ENCODE data around the gene CALCOCO1.

The CALCOCO1 gene

GRCh38 chr12:53698948-53699677, 28.1 kb downstream of the CALCOCO1 start:
- no peak for DNase-seq (ENCODE audit: low spot score)
- TF ChIP-seq, protein P1, sequence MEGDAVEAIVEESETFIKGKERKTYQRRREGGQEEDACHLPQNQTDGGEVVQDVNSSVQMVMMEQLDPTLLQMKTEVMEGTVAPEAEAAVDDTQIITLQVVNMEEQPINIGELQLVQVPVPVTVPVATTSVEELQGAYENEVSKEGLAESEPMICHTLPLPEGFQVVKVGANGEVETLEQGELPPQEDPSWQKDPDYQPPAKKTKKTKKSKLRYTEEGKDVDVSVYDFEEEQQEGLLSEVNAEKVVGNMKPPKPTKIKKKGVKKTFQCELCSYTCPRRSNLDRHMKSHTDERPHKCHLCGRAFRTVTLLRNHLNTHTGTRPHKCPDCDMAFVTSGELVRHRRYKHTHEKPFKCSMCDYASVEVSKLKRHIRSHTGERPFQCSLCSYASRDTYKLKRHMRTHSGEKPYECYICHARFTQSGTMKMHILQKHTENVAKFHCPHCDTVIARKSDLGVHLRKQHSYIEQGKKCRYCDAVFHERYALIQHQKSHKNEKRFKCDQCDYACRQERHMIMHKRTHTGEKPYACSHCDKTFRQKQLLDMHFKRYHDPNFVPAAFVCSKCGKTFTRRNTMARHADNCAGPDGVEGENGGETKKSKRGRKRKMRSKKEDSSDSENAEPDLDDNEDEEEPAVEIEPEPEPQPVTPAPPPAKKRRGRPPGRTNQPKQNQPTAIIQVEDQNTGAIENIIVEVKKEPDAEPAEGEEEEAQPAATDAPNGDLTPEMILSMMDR (IDR thresholded peaks at IDR 0.05; ENCODE audit: extremely low read depth, missing control alignments) = no peak

DNA sequence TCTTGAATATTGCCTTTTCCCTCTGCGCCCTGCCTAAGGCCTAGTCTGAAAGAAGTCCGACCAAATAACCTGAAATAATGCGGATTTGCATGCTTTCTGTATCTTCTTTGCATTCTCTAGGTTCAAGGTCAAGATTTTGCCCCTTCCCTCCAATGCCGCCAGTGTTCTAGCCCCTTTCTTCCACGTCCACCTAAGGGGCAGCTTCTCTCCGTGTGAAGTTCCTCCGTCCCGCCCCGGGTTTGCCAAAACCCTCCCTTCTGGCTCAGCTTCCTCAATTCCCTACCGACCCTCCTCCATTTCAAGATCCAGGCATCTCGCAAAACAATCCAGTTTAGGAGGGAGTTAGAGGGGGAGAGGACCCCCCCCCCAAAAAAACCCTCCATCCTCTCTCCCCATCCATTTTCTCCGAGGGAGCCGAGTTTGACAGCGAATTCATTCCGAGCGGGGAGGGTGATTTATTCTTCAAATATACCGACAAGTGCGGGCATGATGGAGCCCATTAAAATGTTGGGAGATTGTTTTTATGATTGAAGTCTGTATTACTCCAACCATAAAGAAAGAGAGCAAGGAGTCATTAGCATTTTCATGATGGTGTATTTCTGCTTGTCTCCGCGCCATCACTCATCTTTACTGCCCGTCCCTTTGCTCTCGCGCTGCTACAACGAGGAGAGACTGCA, 30.5 kb downstream of the CALCOCO1 start:
- TF ChIP-seq, protein P1 (IDR thresholded peaks at IDR 0.05; ENCODE audit: extremely low read depth, missing control alignments) = no peak
- no peak for DNase-seq (ENCODE audit: low spot score)

DNA sequence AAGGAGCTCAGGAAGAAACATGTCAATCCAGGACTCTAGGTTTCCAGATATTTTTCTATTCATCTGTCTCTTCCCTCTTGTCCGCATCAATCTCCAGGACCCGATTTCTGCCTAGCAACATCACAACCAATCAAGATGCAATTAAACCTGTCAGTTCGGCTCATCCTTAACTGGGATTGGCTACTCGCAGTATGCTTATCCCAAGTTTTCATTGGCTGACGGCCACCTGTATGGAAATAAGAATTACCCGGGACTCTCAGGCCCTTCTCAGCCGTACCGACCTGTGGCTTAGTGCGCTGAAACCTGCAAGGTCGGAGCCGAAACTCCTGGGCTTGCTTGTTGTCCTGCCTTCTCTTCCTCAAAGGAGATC, 31.0 kb downstream of the CALCOCO1 start:
- peak; percentile 85 for DNase-seq (ENCODE audit: low spot score)
- TF ChIP-seq, protein P1 (IDR thresholded peaks at IDR 0.05; ENCODE audit: extremely low read depth, missing control alignments) = no peak

DNA sequence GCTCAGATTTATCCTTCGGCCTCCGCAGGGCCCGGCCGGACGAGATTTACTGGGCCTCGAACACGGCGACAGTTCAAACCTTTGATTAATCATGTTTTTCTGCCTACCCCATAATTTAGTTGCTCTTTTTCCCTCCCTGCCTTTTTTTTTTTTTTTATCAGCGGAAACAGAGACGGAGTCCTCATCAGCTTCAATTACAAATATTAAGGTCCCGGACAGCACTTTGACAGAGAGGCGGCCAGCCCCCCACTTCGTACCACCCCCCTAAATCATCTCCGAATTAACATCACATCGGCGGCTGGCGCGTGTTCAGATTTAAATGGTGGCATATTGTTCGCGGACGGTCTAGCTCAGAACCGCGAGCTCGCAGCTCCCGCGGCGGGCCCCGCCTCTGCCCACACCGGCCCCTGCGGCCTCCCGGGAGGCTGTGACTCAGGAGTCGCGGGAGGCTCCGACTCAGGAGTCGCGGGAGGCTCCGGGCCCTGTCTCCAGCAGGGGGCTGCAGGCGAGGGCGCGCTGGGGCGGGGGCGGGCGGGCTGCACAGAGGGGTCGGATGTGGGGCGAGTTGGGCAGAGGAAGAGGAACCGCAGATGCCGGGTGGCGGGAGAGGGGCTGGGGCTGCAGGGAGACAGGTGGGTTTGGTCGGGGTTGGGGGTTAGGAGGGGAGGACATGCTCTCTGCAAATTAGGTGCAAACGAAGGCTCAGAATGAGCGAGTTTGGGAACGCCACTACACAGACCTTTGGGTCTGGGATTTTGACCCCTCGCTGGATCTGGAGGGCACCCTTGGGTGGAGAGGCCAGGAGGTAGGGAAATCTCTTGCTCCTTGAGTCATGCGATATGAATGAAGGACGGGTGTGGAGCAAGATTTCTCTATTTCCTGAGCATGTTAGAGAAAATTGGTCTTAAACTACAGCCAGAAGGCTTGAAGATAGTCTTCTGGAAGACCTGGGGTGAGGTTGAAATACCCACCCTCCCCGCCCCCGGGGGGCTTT, 31.8 kb downstream of the CALCOCO1 start:
- TF ChIP-seq, protein P1 (IDR thresholded peaks at IDR 0.05; ENCODE audit: extremely low read depth, missing control alignments) = no peak
- DNase-seq (ENCODE audit: low spot score) = peak; percentile 38

GRCh38 chr12:53694756-53695151, 32.5 kb downstream of the CALCOCO1 start:
- no peak for DNase-seq (ENCODE audit: low spot score)
- TF ChIP-seq, protein P1 (IDR thresholded peaks at IDR 0.05; ENCODE audit: extremely low read depth, missing control alignments) = no peak

DNA sequence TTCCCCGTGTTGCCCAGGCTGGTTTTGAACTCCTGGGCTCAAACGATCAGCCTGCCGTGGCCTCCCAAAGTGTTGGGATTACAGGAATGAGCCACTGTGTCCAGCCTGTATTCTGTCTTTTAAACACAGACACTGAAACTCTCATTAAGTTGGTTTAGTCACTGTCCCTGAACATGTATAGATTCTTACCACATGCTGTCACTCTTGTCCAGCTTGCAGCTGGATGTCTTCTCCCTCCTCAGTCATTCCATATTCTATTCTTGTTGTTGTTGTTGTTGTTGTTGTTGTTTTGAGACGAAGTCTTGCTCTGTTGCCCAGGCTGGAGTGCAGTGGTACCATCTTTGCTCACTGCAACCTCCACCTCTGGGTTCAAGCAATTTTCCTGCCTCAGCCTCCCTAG, 39.1 kb downstream of the CALCOCO1 start:
- DNase-seq (ENCODE audit: low spot score) = no peak
- TF ChIP-seq, protein P1 (IDR thresholded peaks at IDR 0.05; ENCODE audit: extremely low read depth, missing control alignments) = no peak
